GM18517 (cell line): ENCODE results near the gene AASDH.
"Not testable (repeated sequence)": the region's sequence is repeated elsewhere in the genome, so short reads cannot be mapped to it uniquely, and the experiment has no call there.

Experiments
- ATAC-seq: cut with Tn5 transposase; IDR thresholded peaks from one replicate; pipeline ENCODE4 v1.9.1; 2021; ENCODE audit warnings: mild to moderate bottlenecking, moderate library complexity; ENCODE audit not compliant: unreplicated experiment

The AASDH gene

GRCh38 chr4:56405016-56405415, 17.7 kb upstream of the AASDH start:
- no peak for ATAC-seq

GRCh38 chr4:56400560-56400959, 13.3 kb upstream of the AASDH start:
- ATAC-seq = no peak

GRCh38 chr4:56391270-56391669, 4.0 kb upstream of the AASDH start:
- no peak for ATAC-seq

- ATAC-seq = no peak
These were observed 2.3 kb upstream of the AASDH start for GRCh38 chr4:56389558-56389957.

GRCh38 chr4:56388306-56388705, 1.0 kb upstream of the AASDH start:
- ATAC-seq = no peak

- no peak for ATAC-seq
These were observed 1.2 kb downstream of the AASDH start for GRCh38 chr4:56386091-56386490.

- ATAC-seq = no peak
These were observed 11.8 kb downstream of the AASDH start for GRCh38 chr4:56375458-56375857.

GRCh38 chr4:56374956-56375355, 12.3 kb downstream of the AASDH start:
- no peak for ATAC-seq

GRCh38 chr4:56372774-56373173, 14.5 kb downstream of the AASDH start:
- no peak for ATAC-seq

GRCh38 chr4:56371426-56372220, 15.7 kb downstream of the AASDH start:
- ATAC-seq = no peak

- ATAC-seq = no peak
These were observed 16.9 kb downstream of the AASDH start for GRCh38 chr4:56370377-56370776.

GRCh38 chr4:56362981-56363380, 24.3 kb downstream of the AASDH start:
- ATAC-seq = not testable (repeated sequence)

GRCh38 chr4:56360071-56360470, 27.2 kb downstream of the AASDH start:
- ATAC-seq = no peak

GRCh38 chr4:56356650-56357049, 30.6 kb downstream of the AASDH start:
- no peak for ATAC-seq

- ATAC-seq = no peak
These were observed 38.7 kb downstream of the AASDH start for GRCh38 chr4:56348576-56348975.

- no peak for ATAC-seq
These were observed 41.8 kb downstream of the AASDH start for GRCh38 chr4:56345458-56345857.

GRCh38 chr4:56342746-56343145, 44.5 kb downstream of the AASDH start:
- ATAC-seq = no peak

GRCh38 chr4:56330691-56331090, 56.6 kb downstream of the AASDH start:
- no peak for ATAC-seq

GRCh38 chr4:56326363-56326762, 60.9 kb downstream of the AASDH start:
- no peak for ATAC-seq

GRCh38 chr4:56324011-56324610, 63.2 kb downstream of the AASDH start:
- ATAC-seq = no peak

GRCh38 chr4:56323327-56323726, 64.0 kb downstream of the AASDH start:
- ATAC-seq = no peak

- ATAC-seq = no peak
These were observed 66.0 kb downstream of the AASDH start for GRCh38 chr4:56321251-56321650.

- no peak for ATAC-seq
These were observed 67.0 kb downstream of the AASDH start for GRCh38 chr4:56320293-56320692.
